Measurements from ENCODE around the gene ZC3H18. TPM values are rescaled to one million over a fixed set of nuclear protein-coding genes. Genes with fewer than 3 reads are reported as not detected.

The ZC3H18 gene
- total RNA-seq, 1 experiment from 2014 or later = 61.8 TPM

DNA sequence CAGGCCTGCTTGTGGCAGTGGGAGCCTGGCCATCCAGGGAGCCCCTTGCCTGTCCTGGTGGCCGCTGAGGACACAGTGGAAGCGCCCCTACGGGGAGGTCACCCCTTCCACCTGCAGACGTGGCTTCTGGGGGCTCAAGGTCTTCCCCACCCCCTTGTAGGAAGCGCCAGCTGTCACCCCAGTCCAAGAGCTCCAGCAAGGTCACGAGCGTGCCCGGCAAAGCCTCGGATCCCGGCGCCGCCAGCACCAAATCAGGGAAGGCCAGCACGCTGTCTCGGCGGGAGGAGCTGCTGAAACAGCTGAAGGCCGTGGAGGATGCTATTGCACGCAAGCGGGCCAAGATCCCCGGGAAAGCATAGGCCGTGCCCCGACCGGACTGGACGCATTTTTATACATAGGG lies 60.7 kb downstream of the ZC3H18 start:
- Mint-ChIP-seq H3K4me1 (peaks cover 11% of the 10 kb centered on the region), H3K9me3 (no peaks in the 10 kb centered on the region), H3K36me3 (peaks cover 29% of the 10 kb centered on the region), H3K27me3 (ENCODE audit: low read depth) (peaks cover 7% of the 10 kb centered on the region), H3K4me3 (no peak overlapping the region), H3K27ac (no peak overlapping the region; the same call in 1 of the 2 replicates)
- CTCF ChIA-PET = interaction anchor here (0.7 to 3.7 kb wide), 6 partner anchors 13 to 952 kb away, joined by 3 to 29 read pairs (median 5); no protein-coding TSS in a partner anchor
- ATAC-seq (no peak), DNase-seq (ENCODE audit: low spot score) (no peak)
- TF ChIP-seq ZNF263 (CRISPR knock-in tag; IDR thresholded peaks at IDR 0.05; ENCODE audit: low read depth) = no peak
- TF ChIP-seq JUN (CRISPR knock-in tag; IDR thresholded peaks at IDR 0.05) = no peak
- TF ChIP-seq CBFB (CRISPR knock-in tag; IDR thresholded peaks at IDR 0.05; ENCODE audit: low read depth) = no peak
- TF ChIP-seq, protein P1, sequence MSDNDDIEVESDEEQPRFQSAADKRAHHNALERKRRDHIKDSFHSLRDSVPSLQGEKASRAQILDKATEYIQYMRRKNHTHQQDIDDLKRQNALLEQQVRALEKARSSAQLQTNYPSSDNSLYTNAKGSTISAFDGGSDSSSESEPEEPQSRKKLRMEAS (CRISPR knock-in tag; IDR thresholded peaks at IDR 0.05) = no peak
- TF ChIP-seq, protein P2, sequence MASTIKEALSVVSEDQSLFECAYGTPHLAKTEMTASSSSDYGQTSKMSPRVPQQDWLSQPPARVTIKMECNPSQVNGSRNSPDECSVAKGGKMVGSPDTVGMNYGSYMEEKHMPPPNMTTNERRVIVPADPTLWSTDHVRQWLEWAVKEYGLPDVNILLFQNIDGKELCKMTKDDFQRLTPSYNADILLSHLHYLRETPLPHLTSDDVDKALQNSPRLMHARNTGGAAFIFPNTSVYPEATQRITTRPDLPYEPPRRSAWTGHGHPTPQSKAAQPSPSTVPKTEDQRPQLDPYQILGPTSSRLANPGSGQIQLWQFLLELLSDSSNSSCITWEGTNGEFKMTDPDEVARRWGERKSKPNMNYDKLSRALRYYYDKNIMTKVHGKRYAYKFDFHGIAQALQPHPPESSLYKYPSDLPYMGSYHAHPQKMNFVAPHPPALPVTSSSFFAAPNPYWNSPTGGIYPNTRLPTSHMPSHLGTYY (CRISPR knock-in tag; IDR thresholded peaks at IDR 0.05) = no peak
- no peak for TF ChIP-seq EMX1 (CRISPR knock-in tag; IDR thresholded peaks at IDR 0.05)
- TF ChIP-seq, protein P3, sequence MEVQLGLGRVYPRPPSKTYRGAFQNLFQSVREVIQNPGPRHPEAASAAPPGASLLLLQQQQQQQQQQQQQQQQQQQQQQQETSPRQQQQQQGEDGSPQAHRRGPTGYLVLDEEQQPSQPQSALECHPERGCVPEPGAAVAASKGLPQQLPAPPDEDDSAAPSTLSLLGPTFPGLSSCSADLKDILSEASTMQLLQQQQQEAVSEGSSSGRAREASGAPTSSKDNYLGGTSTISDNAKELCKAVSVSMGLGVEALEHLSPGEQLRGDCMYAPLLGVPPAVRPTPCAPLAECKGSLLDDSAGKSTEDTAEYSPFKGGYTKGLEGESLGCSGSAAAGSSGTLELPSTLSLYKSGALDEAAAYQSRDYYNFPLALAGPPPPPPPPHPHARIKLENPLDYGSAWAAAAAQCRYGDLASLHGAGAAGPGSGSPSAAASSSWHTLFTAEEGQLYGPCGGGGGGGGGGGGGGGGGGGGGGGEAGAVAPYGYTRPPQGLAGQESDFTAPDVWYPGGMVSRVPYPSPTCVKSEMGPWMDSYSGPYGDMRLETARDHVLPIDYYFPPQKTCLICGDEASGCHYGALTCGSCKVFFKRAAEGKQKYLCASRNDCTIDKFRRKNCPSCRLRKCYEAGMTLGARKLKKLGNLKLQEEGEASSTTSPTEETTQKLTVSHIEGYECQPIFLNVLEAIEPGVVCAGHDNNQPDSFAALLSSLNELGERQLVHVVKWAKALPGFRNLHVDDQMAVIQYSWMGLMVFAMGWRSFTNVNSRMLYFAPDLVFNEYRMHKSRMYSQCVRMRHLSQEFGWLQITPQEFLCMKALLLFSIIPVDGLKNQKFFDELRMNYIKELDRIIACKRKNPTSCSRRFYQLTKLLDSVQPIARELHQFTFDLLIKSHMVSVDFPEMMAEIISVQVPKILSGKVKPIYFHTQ (CRISPR knock-in tag; IDR thresholded peaks at IDR 0.05) = no peak
- TF ChIP-seq PRRX2 (CRISPR knock-in tag; IDR thresholded peaks at IDR 0.05) = no peak
- no peak for TF ChIP-seq ZNF423 (CRISPR knock-in tag; IDR thresholded peaks at IDR 0.05)
- TF ChIP-seq TEAD4 (CRISPR knock-in tag; IDR thresholded peaks at IDR 0.05) = no peak
- no peak for TF ChIP-seq TP53 (CRISPR knock-in tag; IDR thresholded peaks at IDR 0.05)
- no peak for TF ChIP-seq GTF2I (CRISPR knock-in tag; conservative IDR thresholded peaks at IDR 0.05)
- no peak for TF ChIP-seq ETV6 (CRISPR knock-in tag; IDR thresholded peaks at IDR 0.05)
- no peak for TF ChIP-seq ZNF121 (CRISPR knock-in tag; IDR thresholded peaks at IDR 0.05)
- TF ChIP-seq CREB1 (CRISPR knock-in tag; IDR thresholded peaks at IDR 0.05) = no peak
- TF ChIP-seq, protein P4, sequence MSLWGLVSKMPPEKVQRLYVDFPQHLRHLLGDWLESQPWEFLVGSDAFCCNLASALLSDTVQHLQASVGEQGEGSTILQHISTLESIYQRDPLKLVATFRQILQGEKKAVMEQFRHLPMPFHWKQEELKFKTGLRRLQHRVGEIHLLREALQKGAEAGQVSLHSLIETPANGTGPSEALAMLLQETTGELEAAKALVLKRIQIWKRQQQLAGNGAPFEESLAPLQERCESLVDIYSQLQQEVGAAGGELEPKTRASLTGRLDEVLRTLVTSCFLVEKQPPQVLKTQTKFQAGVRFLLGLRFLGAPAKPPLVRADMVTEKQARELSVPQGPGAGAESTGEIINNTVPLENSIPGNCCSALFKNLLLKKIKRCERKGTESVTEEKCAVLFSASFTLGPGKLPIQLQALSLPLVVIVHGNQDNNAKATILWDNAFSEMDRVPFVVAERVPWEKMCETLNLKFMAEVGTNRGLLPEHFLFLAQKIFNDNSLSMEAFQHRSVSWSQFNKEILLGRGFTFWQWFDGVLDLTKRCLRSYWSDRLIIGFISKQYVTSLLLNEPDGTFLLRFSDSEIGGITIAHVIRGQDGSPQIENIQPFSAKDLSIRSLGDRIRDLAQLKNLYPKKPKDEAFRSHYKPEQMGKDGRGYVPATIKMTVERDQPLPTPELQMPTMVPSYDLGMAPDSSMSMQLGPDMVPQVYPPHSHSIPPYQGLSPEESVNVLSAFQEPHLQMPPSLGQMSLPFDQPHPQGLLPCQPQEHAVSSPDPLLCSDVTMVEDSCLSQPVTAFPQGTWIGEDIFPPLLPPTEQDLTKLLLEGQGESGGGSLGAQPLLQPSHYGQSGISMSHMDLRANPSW (CRISPR knock-in tag; conservative IDR thresholded peaks at IDR 0.05; ENCODE audit: low read depth) = no peak
- TF ChIP-seq, protein P5, sequence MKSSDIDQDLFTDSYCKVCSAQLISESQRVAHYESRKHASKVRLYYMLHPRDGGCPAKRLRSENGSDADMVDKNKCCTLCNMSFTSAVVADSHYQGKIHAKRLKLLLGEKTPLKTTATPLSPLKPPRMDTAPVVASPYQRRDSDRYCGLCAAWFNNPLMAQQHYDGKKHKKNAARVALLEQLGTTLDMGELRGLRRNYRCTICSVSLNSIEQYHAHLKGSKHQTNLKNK (CRISPR knock-in tag; IDR thresholded peaks at IDR 0.05) = no peak
- TF ChIP-seq, protein P6, sequence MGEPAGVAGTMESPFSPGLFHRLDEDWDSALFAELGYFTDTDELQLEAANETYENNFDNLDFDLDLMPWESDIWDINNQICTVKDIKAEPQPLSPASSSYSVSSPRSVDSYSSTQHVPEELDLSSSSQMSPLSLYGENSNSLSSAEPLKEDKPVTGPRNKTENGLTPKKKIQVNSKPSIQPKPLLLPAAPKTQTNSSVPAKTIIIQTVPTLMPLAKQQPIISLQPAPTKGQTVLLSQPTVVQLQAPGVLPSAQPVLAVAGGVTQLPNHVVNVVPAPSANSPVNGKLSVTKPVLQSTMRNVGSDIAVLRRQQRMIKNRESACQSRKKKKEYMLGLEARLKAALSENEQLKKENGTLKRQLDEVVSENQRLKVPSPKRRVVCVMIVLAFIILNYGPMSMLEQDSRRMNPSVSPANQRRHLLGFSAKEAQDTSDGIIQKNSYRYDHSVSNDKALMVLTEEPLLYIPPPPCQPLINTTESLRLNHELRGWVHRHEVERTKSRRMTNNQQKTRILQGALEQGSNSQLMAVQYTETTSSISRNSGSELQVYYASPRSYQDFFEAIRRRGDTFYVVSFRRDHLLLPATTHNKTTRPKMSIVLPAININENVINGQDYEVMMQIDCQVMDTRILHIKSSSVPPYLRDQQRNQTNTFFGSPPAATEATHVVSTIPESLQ (CRISPR knock-in tag; IDR thresholded peaks at IDR 0.05) = no peak
- TF ChIP-seq, protein P7, sequence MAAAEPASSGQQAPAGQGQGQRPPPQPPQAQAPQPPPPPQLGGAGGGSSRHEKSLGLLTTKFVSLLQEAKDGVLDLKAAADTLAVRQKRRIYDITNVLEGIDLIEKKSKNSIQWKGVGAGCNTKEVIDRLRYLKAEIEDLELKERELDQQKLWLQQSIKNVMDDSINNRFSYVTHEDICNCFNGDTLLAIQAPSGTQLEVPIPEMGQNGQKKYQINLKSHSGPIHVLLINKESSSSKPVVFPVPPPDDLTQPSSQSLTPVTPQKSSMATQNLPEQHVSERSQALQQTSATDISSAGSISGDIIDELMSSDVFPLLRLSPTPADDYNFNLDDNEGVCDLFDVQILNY (CRISPR knock-in tag; IDR thresholded peaks at IDR 0.05) = no peak
- no peak for TF ChIP-seq NFE2L1 (CRISPR knock-in tag; IDR thresholded peaks at IDR 0.05)
- POLR2A ChIA-PET = no interaction called here

Measured in WTC11 (cell line).